SK-N-SH treated with all-trans-retinoic acid at 6 μM for 48 hours (cell line): ENCODE results near the gene SLC2A13.

Experiments
- ATAC-seq: fragments of 200-7000 bp; cut with Tn5 transposase; 3 replicates; pipeline ENCODE4 v1.9.1; 2020; ENCODE audit warnings: mild to moderate bottlenecking, moderate library complexity
- ARNTL ChIP-seq: fragments of 450-650 bp; formaldehyde crosslinking; IDR thresholded peaks from 2 replicates; pipeline ENCODE4 v1.5.0; 2020; ENCODE audit warnings: low read depth, mild to moderate bottlenecking, moderate library complexity, borderline replicate concordance
- BACH2 ChIP-seq: fragments of 250-450 bp; sonication (Bioruptor Pico); IDR thresholded peaks from 2 replicates; pipeline ENCODE4 v1.9.0; 2021; ENCODE audit warnings: mild to moderate bottlenecking, borderline replicate concordance
- CREB5 ChIP-seq: fragments of 250-450 bp; sonication (Bioruptor Pico); IDR thresholded peaks from 2 replicates; pipeline ENCODE4 v1.5.1; 2020; ENCODE audit warnings: low read depth, mild to moderate bottlenecking, moderate library complexity
- CSDC2 ChIP-seq: fragments of 250-450 bp; sonication (Bioruptor Pico); IDR thresholded peaks from 2 replicates; pipeline ENCODE4 v1.5.0; 2020; ENCODE audit warnings: mild to moderate bottlenecking, moderate library complexity
- CSRNP3 ChIP-seq: fragments of 250-450 bp; sonication (Bioruptor Pico); IDR thresholded peaks from 2 replicates; pipeline ENCODE4 v1.5.1; 2021; ENCODE audit warnings: mild to moderate bottlenecking, moderate library complexity
- GLIS3 ChIP-seq: fragments of 250-450 bp; sonication (Bioruptor Pico); IDR thresholded peaks from 2 replicates; pipeline ENCODE4 v1.5.0; 2020; ENCODE audit warnings: mild to moderate bottlenecking, moderate library complexity
- ISL1 ChIP-seq: fragments of 250-450 bp; sonication (Bioruptor Pico); IDR thresholded peaks from 2 replicates; pipeline ENCODE4 v2.1.2; 2022; ENCODE audit warnings: mild to moderate bottlenecking, moderate library complexity
- OSR1 ChIP-seq: fragments of 250-450 bp; sonication (Bioruptor Pico); IDR thresholded peaks from 2 replicates; pipeline ENCODE4 v1.8.0; 2022; ENCODE audit warnings: moderate library complexity, mild to moderate bottlenecking, inconsistent platforms
- PATZ1 ChIP-seq: fragments of 250-450 bp; sonication (Bioruptor Pico); IDR thresholded peaks from 2 replicates; pipeline ENCODE4 v1.8.0; 2020; ENCODE audit warnings: mild to moderate bottlenecking, moderate library complexity, borderline replicate concordance
- POU6F1 ChIP-seq: fragments of 250-450 bp; sonication (Bioruptor Pico); IDR thresholded peaks from 2 replicates; pipeline ENCODE4 v1.8.0; 2021; ENCODE audit warnings: low read depth, mild to moderate bottlenecking, moderate library complexity, borderline replicate concordance
- PPARA ChIP-seq: fragments of 250-450 bp; sonication (Bioruptor Pico); IDR thresholded peaks from 2 replicates; pipeline ENCODE4 v1.5.0; 2020; ENCODE audit warnings: mild to moderate bottlenecking, borderline replicate concordance
- RARB ChIP-seq: fragments of 250-450 bp; sonication (Bioruptor Pico); IDR thresholded peaks from 2 replicates; pipeline ENCODE4 v1.8.0; 2021; ENCODE audit warnings: mild to moderate bottlenecking, moderate library complexity
- SNAI2 ChIP-seq: fragments of 250-450 bp; sonication (Bioruptor Pico); IDR thresholded peaks from 2 replicates; pipeline ENCODE4 v1.5.0; 2020; ENCODE audit warnings: mild to moderate bottlenecking, moderate library complexity
- TCF4 ChIP-seq: fragments of 250-450 bp; sonication (Bioruptor Pico); IDR thresholded peaks from 2 replicates; pipeline ENCODE4 v1.8.0; 2021; ENCODE audit warnings: mild to moderate bottlenecking, moderate library complexity, borderline replicate concordance
- TOX ChIP-seq: fragments of 250-450 bp; sonication (Bioruptor Pico); IDR thresholded peaks from 2 replicates; pipeline ENCODE4 v1.8.0; 2021; ENCODE audit warnings: mild to moderate bottlenecking, moderate library complexity, borderline replicate concordance
- TSHZ2 ChIP-seq: fragments of 250-450 bp; sonication (Bioruptor Pico); IDR thresholded peaks from 2 replicates; pipeline ENCODE4 v1.5.0; 2020; ENCODE audit warnings: mild to moderate bottlenecking, moderate library complexity
- ZC3H10 ChIP-seq: fragments of 250-450 bp; sonication (Bioruptor Pico); IDR thresholded peaks from 2 replicates; pipeline ENCODE4 v1.5.1; 2021; ENCODE audit warnings: mild to moderate bottlenecking, moderate library complexity
- ZFP3 ChIP-seq: fragments of 250-450 bp; sonication (Bioruptor Pico); IDR thresholded peaks from 2 replicates; pipeline ENCODE4 v1.5.0; 2020; ENCODE audit warnings: mild to moderate bottlenecking, moderate library complexity
- ZNF70 ChIP-seq: fragments of 450-650 bp; formaldehyde crosslinking; IDR thresholded peaks from 2 replicates; pipeline ENCODE4 v1.5.0; 2020; ENCODE audit warnings: mild to moderate bottlenecking, moderate library complexity

SLC2A13 gene

GRCh38 chr12:40034712-40035111 lies 71.2 kb downstream of the SLC2A13 start:
- TF ChIP-seq PATZ1 (CRISPR knock-in tag) (no peak), TSHZ2 (CRISPR knock-in tag) (no peak), CREB5 (CRISPR knock-in tag) (no peak)
- no peak for ATAC-seq

GRCh38 chr12:40034156-40034555 lies 71.7 kb downstream of the SLC2A13 start:
- TF ChIP-seq PPARA (CRISPR knock-in tag) (no peak), GLIS3 (no peak)
- TF ChIP-seq, all 23 proteins: peak for 0
- ATAC-seq, result no peak

GRCh38 chr12:40033242-40033630 lies 72.6 kb downstream of the SLC2A13 start:
- TF ChIP-seq ZFP3 (CRISPR knock-in tag), result no peak
- TF ChIP-seq PATZ1 (CRISPR knock-in tag), result no peak
- TF ChIP-seq OSR1, result no peak
- TF ChIP-seq PPARA (CRISPR knock-in tag), result no peak
- no peak for TF ChIP-seq ZC3H10 (CRISPR knock-in tag)
- no peak for ATAC-seq

- TF ChIP-seq CSDC2 (CRISPR knock-in tag) (no peak), PPARA (CRISPR knock-in tag) (no peak), ZNF70 (CRISPR knock-in tag) (no peak), GLIS3 (no peak), PATZ1 (CRISPR knock-in tag) (no peak), TOX (CRISPR knock-in tag) (no peak), BACH2 (CRISPR knock-in tag) (no peak), ARNTL (CRISPR knock-in tag) (no peak), CREB5 (CRISPR knock-in tag) (no peak), ISL1 (CRISPR knock-in tag) (no peak), CSRNP3 (CRISPR knock-in tag) (no peak), OSR1 (no peak), ZC3H10 (CRISPR knock-in tag) (no peak), SNAI2 (CRISPR knock-in tag) (no peak), ZFP3 (CRISPR knock-in tag) (no peak), RARB (CRISPR knock-in tag) (no peak), TCF4 (CRISPR knock-in tag) (no peak), POU6F1 (CRISPR knock-in tag) (no peak)
- ATAC-seq, result no peak
Observed at GRCh38 chr12:40032433-40033241, 73.2 kb downstream of the SLC2A13 start.
